SKM-1 (cell line): ENCODE data around the gene DAPK1.

ENCODE experiments used
- DNase-seq: peaks from one replicate; lab custom pipeline; 2025; ENCODE audit not compliant: unreplicated experiment; lab: John Stamatoyannopoulos, UW

Gene DAPK1

GRCh38 chr9:87706066-87706739 lies 208.5 kb downstream of the DAPK1 start:
- no peak for DNase-seq

GRCh38 chr9:87707805-87708506 lies 210.3 kb downstream of the DAPK1 start:
- no peak for DNase-seq

- DNase-seq, result no peak
Measured at GRCh38 chr9:87708546-87708945, 210.9 kb downstream of the DAPK1 start.

GRCh38 chr9:87708986-87709728 lies 211.5 kb downstream of the DAPK1 start:
- no peak for DNase-seq

GRCh38 chr9:87710443-87710842 lies 212.8 kb downstream of the DAPK1 start:
- DNase-seq, result no peak

- DNase-seq, result no peak
Measured at GRCh38 chr9:87711857-87712800, 214.5 kb downstream of the DAPK1 start.

- no peak for DNase-seq
Measured at GRCh38 chr9:87712801-87713277, 215.2 kb downstream of the DAPK1 start.

GRCh38 chr9:87713278-87713987 lies 215.8 kb downstream of the DAPK1 start:
- DNase-seq, result no peak

- DNase-seq, result no peak
Measured at GRCh38 chr9:87713988-87714330, 216.3 kb downstream of the DAPK1 start.

- no peak for DNase-seq
Measured at GRCh38 chr9:87714819-87715218, 217.2 kb downstream of the DAPK1 start.

- DNase-seq, result no peak
Measured at GRCh38 chr9:87716141-87716540, 218.5 kb downstream of the DAPK1 start.

GRCh38 chr9:87717456-87717855 lies 219.8 kb downstream of the DAPK1 start:
- DNase-seq, result no peak

- DNase-seq, result no peak
Measured at GRCh38 chr9:87718231-87718630, 220.6 kb downstream of the DAPK1 start.

- no peak for DNase-seq
Measured at GRCh38 chr9:87718852-87719612, 221.4 kb downstream of the DAPK1 start.

GRCh38 chr9:87720173-87720572 lies 222.5 kb downstream of the DAPK1 start:
- DNase-seq, result no peak

GRCh38 chr9:87722393-87723088 lies 224.9 kb downstream of the DAPK1 start:
- no peak for DNase-seq

- DNase-seq, result no peak
Measured at GRCh38 chr9:87725356-87725899, 227.8 kb downstream of the DAPK1 start.

GRCh38 chr9:87725900-87726709 lies 228.4 kb downstream of the DAPK1 start, which contains the start of gene CTSL:
TSS of gene CTSL (plus strand) at chr9:87726119. CDS start at chr9:87727604, 1,485 bp downstream.
- no peak for DNase-seq
